ENCODE measurements around the gene CTNNA2.

The CTNNA2 gene

DNA sequence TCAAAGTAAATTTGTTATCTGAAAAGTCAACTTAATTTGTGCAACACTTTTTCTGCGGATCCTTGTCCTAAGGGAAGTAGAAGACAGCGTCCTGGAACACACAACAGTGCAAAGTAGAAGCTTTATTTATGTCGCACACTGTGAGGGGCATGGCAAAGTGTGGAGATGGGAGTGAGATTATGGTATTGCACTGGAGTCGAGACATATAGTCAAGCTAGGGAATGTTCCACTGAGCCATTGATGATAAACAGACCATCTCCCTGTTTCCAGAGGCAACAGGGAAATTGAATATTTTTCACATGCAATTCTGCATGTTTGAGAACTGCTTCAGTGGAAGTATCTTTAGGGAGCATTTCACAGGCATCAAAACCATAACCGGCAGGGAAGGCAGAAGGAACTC is 745.5 kb downstream of the CTNNA2 start:
- H3K79me1 ChIP-seq (ENCODE audit: low read depth, low read length) = no peaks in the 10 kb centered on the region
- no CpG with 5 or more reads among the region's 5 CpGs for WGBS, 2 donors (ENCODE audit: extremely low coverage in 2 of 2, insufficient read length in 2 of 2, insufficient replicate concordance in 1 of 2)
- no peak overlapping the region for H2AFZ ChIP-seq (ENCODE audit: low read length)
- no peak overlapping the region for H2BK5ac ChIP-seq (ENCODE audit: low read length)
- H3K18ac ChIP-seq (ENCODE audit: low read length) = no peak overlapping the region
- H3K4me1 ChIP-seq (ENCODE audit: control insufficient read depth in 2 of 2, insufficient read depth in 1 of 2, low read depth in 1 of 2, low read length in 2 of 2) = peaks cover 0 to 7% of the 10 kb centered on the region in 2 donors
- H3K14ac ChIP-seq (ENCODE audit: low read length) = no peak overlapping the region
- no peaks in the 10 kb centered on the region for H3K9me3 ChIP-seq (replicated peaks in 1 of 2; ENCODE audit: control insufficient read depth in 2 of 2, insufficient read depth in 1 of 2, low read depth in 1 of 2, low read length in 2 of 2)
- H4K91ac ChIP-seq (ENCODE audit: low read depth, low read length, poor library complexity) = no peak overlapping the region
- no peak overlapping the region for H2BK12ac ChIP-seq (ENCODE audit: low read length)
- no peak overlapping the region for H3K23ac ChIP-seq (ENCODE audit: low read depth, low read length, poor library complexity)
- no peak overlapping the region for H2BK15ac ChIP-seq (ENCODE audit: low read length)
- H3K27me3 ChIP-seq (ENCODE audit: control insufficient read depth in 3 of 3, insufficient read depth in 3 of 3, low read depth in 1 of 3, low read length in 3 of 3) = no peaks in the 10 kb centered on the region
- no peak overlapping the region for H3K4ac ChIP-seq (ENCODE audit: low read length)
- DNase-seq (ENCODE audit: low spot score) = no peak
- no peak overlapping the region for H3K9ac ChIP-seq (ENCODE audit: low read depth, low read length, poor library complexity)
- no peak overlapping the region for H3K27ac ChIP-seq (replicated peaks; ENCODE audit: low read length)
- H2BK120ac ChIP-seq (ENCODE audit: low read depth, low read length) = no peak overlapping the region
- no peak overlapping the region for H2AK5ac ChIP-seq (ENCODE audit: low read depth, low read length)
- no peak overlapping the region for H3K4me2 ChIP-seq (ENCODE audit: insufficient read depth, low read length, poor library complexity, severe bottlenecking)
- H3K4me3 ChIP-seq (ENCODE audit: low read length in 2 of 2) = no peak overlapping the region
- H4K8ac ChIP-seq (ENCODE audit: low read depth, low read length) = no peak overlapping the region
- H3K36me3 ChIP-seq (replicated peaks in 1 of 2; ENCODE audit: control insufficient read depth in 2 of 2, insufficient read depth in 2 of 2, low read length in 2 of 2) = no peaks in the 10 kb centered on the region

DNA sequence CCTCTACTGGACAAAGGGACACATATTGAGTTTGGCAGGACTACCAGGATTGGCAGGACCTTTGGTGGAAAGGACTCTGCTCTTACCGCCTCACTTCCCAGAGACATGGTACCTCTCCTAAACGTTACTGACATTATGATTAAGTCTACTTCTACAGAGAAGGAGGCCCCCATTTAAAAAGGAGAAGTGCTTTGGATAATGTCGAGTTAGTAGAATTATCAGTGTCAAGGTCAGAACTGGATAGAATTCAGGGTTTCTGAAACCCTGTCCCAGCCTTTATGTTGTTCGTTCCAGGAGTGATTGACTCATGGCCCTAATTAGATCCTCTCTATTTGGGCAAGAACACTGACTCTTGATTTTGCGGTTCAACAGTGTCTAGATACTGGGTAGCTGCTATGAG is 745.9 kb downstream of the CTNNA2 start:
- Histone ChIP-seq H2AK5ac (ENCODE audit: low read depth, low read length) (no peak overlapping the region), H2BK120ac (ENCODE audit: low read depth, low read length) (no peak overlapping the region), H2AFZ (ENCODE audit: low read length) (no peak overlapping the region), H4K91ac (ENCODE audit: low read depth, low read length, poor library complexity) (no peak overlapping the region), H2BK15ac (ENCODE audit: low read length) (no peak overlapping the region), H3K4ac (ENCODE audit: low read length) (no peak overlapping the region), H3K4me1 (ENCODE audit: control insufficient read depth in 2 of 2, insufficient read depth in 1 of 2, low read depth in 1 of 2, low read length in 2 of 2) (peaks cover 0 to 7% of the 10 kb centered on the region in 2 donors), H3K4me2 (ENCODE audit: insufficient read depth, low read length, poor library complexity, severe bottlenecking) (no peak overlapping the region), H3K79me1 (ENCODE audit: low read depth, low read length) (no peaks in the 10 kb centered on the region), H3K14ac (ENCODE audit: low read length) (no peak overlapping the region), H2BK12ac (ENCODE audit: low read length) (no peak overlapping the region), H3K36me3 (replicated peaks in 1 of 2; ENCODE audit: control insufficient read depth in 2 of 2, insufficient read depth in 2 of 2, low read length in 2 of 2) (no peaks in the 10 kb centered on the region), H3K27me3 (ENCODE audit: control insufficient read depth in 3 of 3, insufficient read depth in 3 of 3, low read depth in 1 of 3, low read length in 3 of 3) (no peaks in the 10 kb centered on the region), H3K4me3 (ENCODE audit: low read length in 2 of 2) (no peak overlapping the region), H3K9ac (ENCODE audit: low read depth, low read length, poor library complexity) (no peak overlapping the region), H2BK5ac (ENCODE audit: low read length) (no peak overlapping the region), H3K9me3 (replicated peaks in 1 of 2; ENCODE audit: control insufficient read depth in 2 of 2, insufficient read depth in 1 of 2, low read depth in 1 of 2, low read length in 2 of 2) (no peaks in the 10 kb centered on the region), H3K18ac (ENCODE audit: low read length) (no peak overlapping the region), H3K23ac (ENCODE audit: low read depth, low read length, poor library complexity) (no peak overlapping the region), H4K8ac (ENCODE audit: low read depth, low read length) (no peak overlapping the region), H3K27ac (replicated peaks; ENCODE audit: low read length) (no peak overlapping the region)
- WGBS, 2 donors (ENCODE audit: extremely low coverage in 2 of 2, insufficient read length in 2 of 2, insufficient replicate concordance in 1 of 2) = no CpG with 5 or more reads among the region's 5 CpGs
- no peak for DNase-seq (ENCODE audit: low spot score)

DNA sequence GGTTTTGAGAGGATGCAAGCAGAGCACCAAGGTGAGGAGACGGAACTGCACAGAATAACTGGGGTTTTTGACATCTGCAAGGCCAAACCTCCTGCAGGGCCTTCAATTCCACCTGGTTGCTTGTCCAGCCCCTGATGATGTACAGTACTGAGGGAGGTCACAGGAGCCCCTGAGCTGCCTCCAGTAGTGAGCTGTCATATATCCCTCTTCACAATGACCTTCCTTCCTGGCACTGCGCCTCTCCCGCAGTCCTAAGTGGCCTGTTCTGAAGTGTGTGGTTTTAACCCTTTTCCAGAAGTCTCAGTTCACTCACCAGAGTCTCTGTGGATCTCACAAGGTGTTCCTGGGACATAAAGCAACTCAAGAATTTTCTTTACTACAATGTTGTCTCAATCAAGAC is 746.4 kb downstream of the CTNNA2 start:
- Histone ChIP-seq H3K9ac (ENCODE audit: low read depth, low read length, poor library complexity) (no peak overlapping the region), H3K79me1 (ENCODE audit: low read depth, low read length) (no peaks in the 10 kb centered on the region), H2BK5ac (ENCODE audit: low read length) (no peak overlapping the region), H3K23ac (ENCODE audit: low read depth, low read length, poor library complexity) (no peak overlapping the region), H4K8ac (ENCODE audit: low read depth, low read length) (no peak overlapping the region), H2BK12ac (ENCODE audit: low read length) (no peak overlapping the region), H4K91ac (ENCODE audit: low read depth, low read length, poor library complexity) (no peak overlapping the region), H3K27ac (replicated peaks; ENCODE audit: low read length) (no peak overlapping the region), H3K36me3 (replicated peaks in 1 of 2; ENCODE audit: control insufficient read depth in 2 of 2, insufficient read depth in 2 of 2, low read length in 2 of 2) (no peaks in the 10 kb centered on the region), H3K4me3 (ENCODE audit: low read length in 2 of 2) (no peak overlapping the region), H3K14ac (ENCODE audit: low read length) (no peak overlapping the region), H2BK15ac (ENCODE audit: low read length) (no peak overlapping the region), H3K4ac (ENCODE audit: low read length) (no peak overlapping the region), H3K27me3 (ENCODE audit: control insufficient read depth in 3 of 3, insufficient read depth in 3 of 3, low read depth in 1 of 3, low read length in 3 of 3) (no peaks in the 10 kb centered on the region), H2AFZ (ENCODE audit: low read length) (no peak overlapping the region), H3K4me1 (ENCODE audit: control insufficient read depth in 2 of 2, insufficient read depth in 1 of 2, low read depth in 1 of 2, low read length in 2 of 2) (peaks cover 0 to 7% of the 10 kb centered on the region in 2 donors), H3K18ac (ENCODE audit: low read length) (no peak overlapping the region), H2AK5ac (ENCODE audit: low read depth, low read length) (no peak overlapping the region), H3K4me2 (ENCODE audit: insufficient read depth, low read length, poor library complexity, severe bottlenecking) (no peak overlapping the region), H2BK120ac (ENCODE audit: low read depth, low read length) (no peak overlapping the region), H3K9me3 (replicated peaks in 1 of 2; ENCODE audit: control insufficient read depth in 2 of 2, insufficient read depth in 1 of 2, low read depth in 1 of 2, low read length in 2 of 2) (no peaks in the 10 kb centered on the region)
- DNase-seq (ENCODE audit: low spot score) = no peak
- no CpG with 5 or more reads among the region's 3 CpGs for WGBS, 2 donors (ENCODE audit: extremely low coverage in 2 of 2, insufficient read length in 2 of 2, insufficient replicate concordance in 1 of 2)

DNA sequence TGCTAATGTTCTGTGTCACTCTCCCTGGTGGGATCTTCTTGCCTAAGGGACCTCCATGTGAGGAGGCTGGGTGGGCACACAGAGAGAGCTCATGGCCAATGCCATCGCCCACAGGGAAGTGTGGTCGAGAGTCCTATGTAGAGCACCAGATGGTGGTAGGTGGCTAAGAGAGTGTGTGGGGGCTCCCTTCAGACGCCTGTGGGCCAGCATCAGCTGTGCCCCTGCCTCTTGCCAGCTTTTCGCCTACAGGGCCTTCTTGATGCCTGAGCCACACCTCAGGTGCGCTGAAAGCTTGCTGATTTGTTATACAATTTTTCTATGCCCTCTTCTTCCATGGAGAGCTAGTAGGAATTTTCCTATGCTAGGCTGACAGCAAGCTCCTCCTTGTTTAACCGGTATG is 753.4 kb downstream of the CTNNA2 start:
- no peak overlapping the region for H3K14ac ChIP-seq (ENCODE audit: low read length)
- H3K18ac ChIP-seq (ENCODE audit: low read length) = no peak overlapping the region
- no peak overlapping the region for H3K4me2 ChIP-seq (ENCODE audit: insufficient read depth, low read length, poor library complexity, severe bottlenecking)
- H3K4me3 ChIP-seq (ENCODE audit: low read length in 2 of 2) = no peak overlapping the region
- H3K9ac ChIP-seq (ENCODE audit: low read depth, low read length, poor library complexity) = no peak overlapping the region
- WGBS, 2 donors (ENCODE audit: extremely low coverage in 2 of 2, insufficient read length in 2 of 2, insufficient replicate concordance in 1 of 2) = no CpG with 5 or more reads among the region's 6 CpGs
- H3K27me3 ChIP-seq (ENCODE audit: control insufficient read depth in 3 of 3, insufficient read depth in 3 of 3, low read depth in 1 of 3, low read length in 3 of 3) = no peaks in the 10 kb centered on the region
- no peak overlapping the region for H4K8ac ChIP-seq (ENCODE audit: low read depth, low read length)
- H2BK120ac ChIP-seq (ENCODE audit: low read depth, low read length) = no peak overlapping the region
- H2BK15ac ChIP-seq (ENCODE audit: low read length) = no peak overlapping the region
- no peaks in the 10 kb centered on the region for H3K9me3 ChIP-seq (replicated peaks in 1 of 2; ENCODE audit: control insufficient read depth in 2 of 2, insufficient read depth in 1 of 2, low read depth in 1 of 2, low read length in 2 of 2)
- no peak overlapping the region for H2BK5ac ChIP-seq (ENCODE audit: low read length)
- H2AFZ ChIP-seq (ENCODE audit: low read length) = no peak overlapping the region
- no peak overlapping the region for H3K27ac ChIP-seq (replicated peaks; ENCODE audit: low read length)
- H4K91ac ChIP-seq (ENCODE audit: low read depth, low read length, poor library complexity) = no peak overlapping the region
- no peak overlapping the region for H2BK12ac ChIP-seq (ENCODE audit: low read length)
- H3K79me1 ChIP-seq (ENCODE audit: low read depth, low read length) = no peaks in the 10 kb centered on the region
- H3K4ac ChIP-seq (ENCODE audit: low read length) = no peak overlapping the region
- H3K4me1 ChIP-seq (ENCODE audit: control insufficient read depth in 2 of 2, insufficient read depth in 1 of 2, low read depth in 1 of 2, low read length in 2 of 2) = no peaks in the 10 kb centered on the region
- no peak overlapping the region for H3K23ac ChIP-seq (ENCODE audit: low read depth, low read length, poor library complexity)
- no peak for DNase-seq (ENCODE audit: low spot score)
- H3K36me3 ChIP-seq (replicated peaks in 1 of 2; ENCODE audit: control insufficient read depth in 2 of 2, insufficient read depth in 2 of 2, low read length in 2 of 2) = no peaks in the 10 kb centered on the region
- no peak overlapping the region for H2AK5ac ChIP-seq (ENCODE audit: low read depth, low read length)
